PC-3 (cell line): ENCODE measurements around the gene SMIM7. TPM values are rescaled to one million over a fixed set of nuclear protein-coding genes. Genes with fewer than 3 reads are reported as not detected.

Experiments used
- ATAC-seq: fragments of 200-7000 bp; cut with Tn5 transposase; 2 replicates; pipeline ENCODE4 v1.9.1; 2020; ENCODE audit warnings: mild to moderate bottlenecking, moderate library complexity
- BruUV-seq: library from RNA; stranded (reverse); fragments of 400-500 nt; replicated peaks from 2 replicates; lab custom pipeline; 2021; lab: Mats Ljungman, UMichigan
- CTCF ChIA-PET: fragments of 300-600 bp; sonication (Branson Sonifier 250); formaldehyde crosslinking; loops from one replicate; lab custom pipeline; 2022; ENCODE audit warnings: antibody characterized with exemption; lab: Charles Lee
- POLR2A ChIA-PET: fragments of 300-600 bp; sonication (Branson Sonifier 250); formaldehyde crosslinking; loops from one replicate; lab custom pipeline; 2022; ENCODE audit warnings: antibody characterized with exemption; ENCODE audit not compliant: unreplicated experiment; lab: Charles Lee
- DNase-seq: peaks from one replicate; pipeline ENCODE4 v3.0.0-alpha.2; 2015
- H2AFZ ChIP-seq: fragments of 300-600 bp; sonication (generic); 2 replicates; pipeline ENCODE4 v1.6.0; 2016; ENCODE audit warnings: antibody characterized with exemption, low read length
- H3F3A ChIP-seq: fragments of 300-600 bp; sonication (generic); one replicate; pipeline ENCODE4 v1.6.0; 2017; ENCODE audit warnings: antibody characterized with exemption, low read length, control low read depth, mild to moderate bottlenecking; ENCODE audit not compliant: unreplicated experiment
- H3K27ac ChIP-seq: fragments of 300-600 bp; sonication (generic); 2 replicates; pipeline ENCODE4 v1.5.1; 2016; ENCODE audit warnings: mild to moderate bottlenecking, low read length
- H3K27me3 ChIP-seq: fragments of 300-600 bp; sonication (generic); 2 replicates; pipeline ENCODE4 v1.6.1; 2016; ENCODE audit warnings: low read length, mixed read lengths
- H3K36me3 ChIP-seq: fragments of 300-600 bp; sonication (generic); 2 replicates; pipeline ENCODE4 v1.6.1; 2016; ENCODE audit warnings: low read depth, mixed run types, low read length, mixed read lengths
- H3K4me1 ChIP-seq: fragments of 300-600 bp; sonication (generic); 2 replicates; pipeline ENCODE4 v1.5.1; 2016; ENCODE audit warnings: low read length; ENCODE audit not compliant: insufficient read depth
- H3K4me2 ChIP-seq: fragments of 300-600 bp; sonication (generic); 2 replicates; pipeline ENCODE4 v1.6.0; 2016; ENCODE audit warnings: low read length
- H3K4me3 ChIP-seq: fragments of 300-600 bp; sonication (generic); 2 replicates; pipeline ENCODE4 v1.5.1; 2016; ENCODE audit warnings: mild to moderate bottlenecking, low read length, mixed read lengths
- H3K79me2 ChIP-seq: fragments of 300-600 bp; sonication (generic); 2 replicates; pipeline ENCODE4 v1.6.1; 2017; ENCODE audit warnings: low read length, mixed read lengths
- H3K9ac ChIP-seq: fragments of 300-600 bp; sonication (generic); 2 replicates; pipeline ENCODE4 v1.6.0; 2016; ENCODE audit warnings: mild to moderate bottlenecking, low read length
- H3K9me2 ChIP-seq: fragments of 300-600 bp; sonication (generic); replicated peaks from 2 replicates; pipeline ENCODE4 v1.6.1; 2016; ENCODE audit warnings: mixed run types, low read length, mixed read lengths
- H3K9me3 ChIP-seq: fragments of 300-600 bp; sonication (generic); 2 replicates; pipeline ENCODE4 v1.6.1; 2016; ENCODE audit warnings: low read length, mixed read lengths
- H4K20me1 ChIP-seq: fragments of 300-600 bp; sonication (generic); 2 replicates; pipeline ENCODE4 v1.6.1; 2016; ENCODE audit warnings: low read length, mixed read lengths
- EZH2 ChIP-seq: fragments of 300-600 bp; sonication (generic); IDR thresholded peaks from one replicate; pipeline ENCODE4 v1.6.1; 2017; ENCODE audit warnings: antibody characterized with exemption, mild to moderate bottlenecking, low read length; ENCODE audit not compliant: unreplicated experiment
- EZH2phosphoT487 ChIP-seq: fragments of 300-600 bp; sonication (generic); IDR thresholded peaks from 2 replicates; pipeline ENCODE4 v1.6.1; 2018; ENCODE audit warnings: mild to moderate bottlenecking, antibody characterized with exemption, low read length, borderline replicate concordance
- intact Hi-C: fragments of 100-400 bp; cut with micrococcal nuclease; formaldehyde crosslinking; loops from 2 replicates; pipeline ENCODE4 v1.9.0; 2023
- total RNA-seq: library from RNA; depleted of rRNA; stranded (reverse); fragments of >200 nt; gene quantifications from 2 replicates; pipeline ENCODE4 v1.2.3, GENCODE V29; 2014
- TF ChIP-seq, protein P1 (sequence below): fragments of 300-600 bp; sonication (generic); conservative IDR thresholded peaks from 2 replicates; pipeline ENCODE4 v1.5.1; 2017; ENCODE audit warnings: antibody characterized with exemption, low read depth, mild to moderate bottlenecking, low read length

SMIM7 gene
- total RNA-seq, 1 experiment from 2014 or later: 74.1 TPM

DNA sequence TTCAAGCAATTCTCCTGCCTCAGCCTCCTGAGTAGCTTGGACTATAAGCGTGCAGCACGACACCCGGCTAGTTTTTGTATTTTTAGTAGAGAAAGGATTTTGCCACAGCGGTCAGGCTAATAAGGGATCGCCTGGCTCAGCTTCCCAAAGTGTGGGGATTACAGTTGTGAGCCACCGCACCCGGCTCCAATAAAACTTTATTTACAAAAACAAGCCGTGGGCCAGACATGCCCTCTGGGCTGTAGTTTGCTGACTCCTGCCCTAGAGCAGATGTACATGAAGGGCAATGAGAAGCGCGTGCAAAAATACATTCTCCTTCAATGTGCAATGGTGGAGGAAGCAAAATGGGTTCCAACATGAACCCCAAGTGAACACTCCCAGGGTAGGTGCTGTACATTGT, 18.2 kb downstream of the SMIM7 start:
- no peaks in the 10 kb centered on the region for H4K20me1 ChIP-seq
- peaks cover 32% of the 10 kb centered on the region for H3K36me3 ChIP-seq
- no TSS peak for BruUV-seq
- intact Hi-C loops: no loop called here
- H3K9ac ChIP-seq: no peak overlapping the region
- ATAC-seq (no peak), DNase-seq (no peak)
- POLR2A ChIA-PET: no interaction called here
- H3K9me3 ChIP-seq: no peaks in the 10 kb centered on the region
- no peak overlapping the region for H2AFZ ChIP-seq
- H3K9me2 ChIP-seq: no peaks in the 10 kb centered on the region
- H3K4me1 ChIP-seq: no peaks in the 10 kb centered on the region
- no peak overlapping the region for H3K4me2 ChIP-seq
- H3F3A ChIP-seq: no peaks in the 10 kb centered on the region
- TF ChIP-seq, protein P1, sequence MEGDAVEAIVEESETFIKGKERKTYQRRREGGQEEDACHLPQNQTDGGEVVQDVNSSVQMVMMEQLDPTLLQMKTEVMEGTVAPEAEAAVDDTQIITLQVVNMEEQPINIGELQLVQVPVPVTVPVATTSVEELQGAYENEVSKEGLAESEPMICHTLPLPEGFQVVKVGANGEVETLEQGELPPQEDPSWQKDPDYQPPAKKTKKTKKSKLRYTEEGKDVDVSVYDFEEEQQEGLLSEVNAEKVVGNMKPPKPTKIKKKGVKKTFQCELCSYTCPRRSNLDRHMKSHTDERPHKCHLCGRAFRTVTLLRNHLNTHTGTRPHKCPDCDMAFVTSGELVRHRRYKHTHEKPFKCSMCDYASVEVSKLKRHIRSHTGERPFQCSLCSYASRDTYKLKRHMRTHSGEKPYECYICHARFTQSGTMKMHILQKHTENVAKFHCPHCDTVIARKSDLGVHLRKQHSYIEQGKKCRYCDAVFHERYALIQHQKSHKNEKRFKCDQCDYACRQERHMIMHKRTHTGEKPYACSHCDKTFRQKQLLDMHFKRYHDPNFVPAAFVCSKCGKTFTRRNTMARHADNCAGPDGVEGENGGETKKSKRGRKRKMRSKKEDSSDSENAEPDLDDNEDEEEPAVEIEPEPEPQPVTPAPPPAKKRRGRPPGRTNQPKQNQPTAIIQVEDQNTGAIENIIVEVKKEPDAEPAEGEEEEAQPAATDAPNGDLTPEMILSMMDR: no peak
- TF ChIP-seq EZH2 (no peak), EZH2phosphoT487 (no peak)
- H3K27ac ChIP-seq: no peak overlapping the region
- H3K79me2 ChIP-seq: peaks cover 53% of the 10 kb centered on the region
- no peaks in the 10 kb centered on the region for H3K27me3 ChIP-seq
- CTCF ChIA-PET: no interaction called here
- no peak overlapping the region for H3K4me3 ChIP-seq

DNA sequence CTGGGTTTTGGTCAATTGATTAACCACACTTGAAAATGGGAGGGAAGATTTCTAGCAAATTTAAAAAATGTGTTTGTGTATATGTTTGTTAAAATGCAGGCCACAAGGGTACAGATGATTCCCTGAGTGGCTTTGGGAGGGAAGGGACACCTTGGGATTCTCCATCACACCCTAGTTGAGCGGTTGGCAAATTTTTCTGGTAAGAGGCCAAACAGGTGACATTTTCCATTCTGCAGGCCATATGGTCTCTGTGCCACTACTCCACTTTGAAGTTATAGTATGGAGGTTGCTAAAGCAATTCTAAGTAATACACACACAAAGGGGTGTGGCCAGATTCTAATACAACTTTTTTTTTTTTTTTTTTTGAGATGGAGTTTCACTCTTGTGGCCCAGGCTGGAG, 19.0 kb downstream of the SMIM7 start:
- H3K4me3 ChIP-seq: no peak overlapping the region
- ATAC-seq: no peak
- no TSS peak for BruUV-seq
- intact Hi-C loops: no loop called here
- no peak overlapping the region for H2AFZ ChIP-seq
- H3K9me2 ChIP-seq: no peaks in the 10 kb centered on the region
- peaks cover 31% of the 10 kb centered on the region for H3K36me3 ChIP-seq
- no peaks in the 10 kb centered on the region for H3K9me3 ChIP-seq
- no peaks in the 10 kb centered on the region for H3F3A ChIP-seq
- peaks cover 48% of the 10 kb centered on the region for H3K79me2 ChIP-seq
- ChIA-PET CTCF (no interaction called here), POLR2A (no interaction called here)
- no peak for DNase-seq
- H3K27me3 ChIP-seq: no peaks in the 10 kb centered on the region
- H3K4me2 ChIP-seq: no peak overlapping the region
- H3K27ac ChIP-seq: no peak overlapping the region
- no peak overlapping the region for H3K9ac ChIP-seq
- TF ChIP-seq EZH2phosphoT487 (no peak), EZH2 (no peak)
- TF ChIP-seq, protein P1: no peak
- no peaks in the 10 kb centered on the region for H3K4me1 ChIP-seq
- H4K20me1 ChIP-seq: no peaks in the 10 kb centered on the region

DNA sequence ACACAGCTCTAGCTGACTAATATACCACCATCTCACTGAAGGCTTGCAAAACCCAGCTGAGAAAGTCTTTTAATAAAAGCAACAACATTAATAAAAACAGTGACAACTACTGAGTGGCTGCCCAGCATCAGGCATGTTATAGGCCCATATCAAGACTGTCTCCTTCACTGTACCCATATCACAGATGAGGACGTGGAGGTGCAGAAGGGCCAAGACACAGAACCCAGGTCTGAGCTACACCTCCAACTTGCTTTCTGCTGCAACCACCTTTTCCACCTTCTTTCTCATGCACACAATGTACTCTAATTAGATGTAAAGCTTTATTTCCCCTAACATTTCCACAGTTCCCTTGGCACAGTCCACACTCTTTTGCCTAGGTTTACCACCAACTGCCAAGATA, 21.3 kb downstream of the SMIM7 start:
- no peak for ATAC-seq
- POLR2A ChIA-PET: no interaction called here
- Histone ChIP-seq H3K4me3 (no peak overlapping the region), H3K79me2 (peaks cover 34% of the 10 kb centered on the region), H4K20me1 (no peaks in the 10 kb centered on the region), H3K9ac (no peak overlapping the region), H3K4me1 (no peaks in the 10 kb centered on the region), H3K27me3 (no peaks in the 10 kb centered on the region), H3K36me3 (peaks cover 17% of the 10 kb centered on the region), H2AFZ (no peak overlapping the region), H3K9me3 (no peaks in the 10 kb centered on the region), H3F3A (no peaks in the 10 kb centered on the region), H3K27ac (no peak overlapping the region), H3K9me2 (no peaks in the 10 kb centered on the region), H3K4me2 (no peak overlapping the region)
- no peak for DNase-seq
- intact Hi-C loops: no loop called here
- no TSS peak for BruUV-seq
- TF ChIP-seq, protein P1: no peak
- no peak for TF ChIP-seq EZH2phosphoT487
- TF ChIP-seq EZH2: no peak
- CTCF ChIA-PET: no interaction called here
